Iris pigment epithelial cell (primary cell): ENCODE results near the gene TSC2.
"Not testable (repeated sequence)": the region's sequence is repeated elsewhere in the genome, so short reads cannot be mapped to it uniquely, and the experiment has no call there.

Experiments used
- DNase-seq: peaks from one replicate; pipeline ENCODE4 v3.0.0-alpha.2; 2011; ENCODE audit warnings: low read depth

TSC2 gene

DNA sequence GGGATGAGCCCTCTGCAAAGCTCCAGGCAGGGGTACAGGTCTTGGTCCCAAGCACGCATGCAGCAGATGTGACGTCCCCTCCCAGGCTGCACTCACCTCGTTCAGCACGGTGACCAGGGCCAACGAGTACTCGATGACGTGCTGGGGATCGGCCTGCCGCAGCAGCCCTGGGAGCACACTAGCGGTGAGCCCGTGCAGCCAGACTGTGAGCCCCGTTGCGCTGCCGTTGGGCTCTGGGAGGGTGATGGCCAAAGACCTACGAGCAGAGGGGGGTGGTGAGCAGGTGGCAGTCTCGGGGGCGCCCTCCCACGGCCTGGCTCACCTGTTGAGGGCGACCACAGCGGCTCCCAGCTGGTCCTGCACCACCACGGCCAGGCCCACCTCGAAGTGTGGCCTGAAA lies 58.0 kb downstream of the TSC2 start:
- not testable (repeated sequence) for DNase-seq

DNA sequence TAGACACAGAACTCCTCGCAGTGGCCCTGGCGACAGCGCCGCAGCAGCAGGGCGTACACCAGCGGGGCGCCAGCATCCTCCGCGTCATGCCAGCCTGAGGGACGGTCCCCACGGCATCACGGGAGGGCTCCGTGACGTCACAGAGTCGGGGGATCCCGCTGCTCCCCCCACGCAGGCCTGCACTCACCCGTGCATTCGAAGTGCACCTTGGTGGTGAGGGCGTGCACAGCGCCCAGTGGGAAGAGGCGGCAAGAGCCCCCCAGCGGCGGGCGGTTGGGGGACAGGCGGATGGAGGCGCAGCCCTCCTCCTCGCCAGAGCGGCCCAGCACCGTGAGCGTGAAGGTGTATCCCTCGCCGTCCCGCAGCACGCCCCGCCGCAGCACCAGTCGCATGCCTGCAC lies 58.4 kb downstream of the TSC2 start:
- not testable (repeated sequence) for DNase-seq

- DNase-seq: peak; percentile 81
These were observed 59.5 kb downstream of the TSC2 start for GRCh38 chr16:2107121-2107790.

DNA sequence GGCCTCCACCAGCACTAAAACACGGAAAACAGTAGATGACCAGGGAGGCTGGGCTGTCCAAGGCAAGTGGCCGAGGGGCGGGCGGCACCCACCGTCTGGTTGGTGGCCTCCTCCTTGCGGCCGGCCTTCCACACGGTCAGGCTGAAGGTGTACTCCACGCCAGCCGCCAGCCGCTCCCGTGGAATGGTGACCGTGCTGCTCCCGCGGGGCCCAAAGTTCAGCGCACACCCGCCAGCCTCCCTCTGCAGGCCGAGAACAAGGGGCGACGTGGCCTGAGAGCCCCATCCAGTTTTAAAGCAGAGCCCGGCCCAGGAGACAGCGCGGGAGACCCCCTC lies 60.0 kb downstream of the TSC2 start:
- not testable (repeated sequence) for DNase-seq

- DNase-seq: not testable (repeated sequence)
These were observed 60.9 kb downstream of the TSC2 start for GRCh38 chr16:2108446-2109270.

GRCh38 chr16:2109271-2109580 lies 61.4 kb downstream of the TSC2 start:
- not testable (repeated sequence) for DNase-seq

DNA sequence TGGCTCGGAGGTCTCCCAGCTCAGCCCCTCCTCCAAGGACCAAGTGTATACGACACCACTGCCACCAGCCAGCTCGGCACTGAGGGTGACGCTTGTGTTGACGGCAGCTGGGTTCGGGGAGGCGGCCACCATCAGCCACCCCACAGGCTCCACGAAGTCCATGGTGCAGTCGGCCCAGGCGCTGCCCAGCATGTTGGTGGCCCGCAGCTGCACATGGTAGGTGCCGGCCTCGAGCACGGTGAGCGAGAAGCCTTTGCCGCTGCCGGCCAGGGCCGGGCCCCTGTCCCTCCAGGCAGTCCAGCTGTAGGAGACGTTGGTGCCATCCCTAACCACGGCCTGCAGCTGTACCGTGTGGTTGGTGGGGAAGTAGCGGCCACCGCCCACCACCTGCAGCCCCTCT lies 62.1 kb downstream of the TSC2 start:
- DNase-seq: not testable (repeated sequence)

- DNase-seq: not testable (repeated sequence)
These were observed 62.7 kb downstream of the TSC2 start for GRCh38 chr16:2110332-2111008.

DNA sequence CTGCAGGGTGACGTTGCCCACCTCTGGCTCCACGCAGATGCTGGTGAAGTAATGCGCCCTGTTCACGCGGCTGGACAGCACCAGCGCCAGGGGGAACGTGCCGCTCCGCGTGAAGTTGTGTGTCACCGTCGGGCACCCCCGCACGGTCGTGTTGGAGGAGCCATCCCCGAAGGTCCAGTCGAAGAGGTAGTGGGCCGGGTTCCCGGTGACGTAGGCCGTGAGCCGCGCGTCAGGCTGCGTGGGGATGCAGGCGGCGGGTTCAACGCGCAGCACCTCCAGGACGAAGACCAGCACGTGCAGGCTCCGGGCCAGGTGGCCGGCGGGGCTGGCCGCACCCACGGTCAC lies 63.2 kb downstream of the TSC2 start:
- not testable (repeated sequence) for DNase-seq

DNA sequence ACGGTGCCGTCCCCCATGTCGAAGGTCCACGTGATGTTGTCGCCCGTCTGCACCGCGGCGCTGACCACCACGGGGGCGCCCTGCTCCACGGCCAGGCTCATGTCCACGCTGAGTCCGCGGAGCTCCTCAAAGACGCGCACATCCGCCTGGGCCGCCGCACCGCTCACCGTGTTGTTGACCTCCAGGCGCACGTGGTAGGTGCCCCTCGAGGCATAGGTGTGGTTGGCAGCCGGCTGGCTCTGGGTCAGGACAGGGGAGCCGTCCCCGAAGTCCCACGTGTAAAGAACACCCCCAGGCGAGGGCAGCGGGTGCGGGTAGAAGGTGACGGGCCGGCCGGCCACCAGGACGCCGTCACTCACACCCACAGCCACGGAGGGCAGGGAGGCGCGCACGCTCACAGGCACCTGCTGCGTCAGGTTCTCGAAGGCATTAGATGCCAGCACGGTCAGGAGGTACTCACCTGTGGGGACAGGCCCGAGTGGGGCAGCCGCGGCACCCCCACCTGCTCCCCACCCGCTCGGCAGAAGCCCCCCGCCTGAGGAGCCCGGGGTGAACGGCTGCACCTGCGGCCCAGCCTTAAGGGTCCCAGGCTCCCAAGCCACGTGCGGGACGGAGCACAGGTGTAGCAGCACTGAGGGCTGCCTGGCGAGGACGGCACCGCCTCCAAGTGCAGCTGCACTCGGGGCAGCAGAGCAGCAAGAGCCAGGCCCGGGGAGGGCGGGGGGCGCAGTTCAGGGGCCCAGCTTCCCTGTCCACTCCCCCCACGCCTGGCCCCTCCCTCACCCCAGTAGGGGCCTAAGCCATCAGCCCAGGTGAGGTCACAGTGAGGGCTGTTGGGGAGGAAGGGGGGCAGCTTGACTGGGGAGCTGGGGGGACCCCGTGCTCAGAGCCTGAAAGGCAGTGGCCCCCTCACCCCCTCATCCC lies 63.9 kb downstream of the TSC2 start:
- not testable (repeated sequence) for DNase-seq

DNA sequence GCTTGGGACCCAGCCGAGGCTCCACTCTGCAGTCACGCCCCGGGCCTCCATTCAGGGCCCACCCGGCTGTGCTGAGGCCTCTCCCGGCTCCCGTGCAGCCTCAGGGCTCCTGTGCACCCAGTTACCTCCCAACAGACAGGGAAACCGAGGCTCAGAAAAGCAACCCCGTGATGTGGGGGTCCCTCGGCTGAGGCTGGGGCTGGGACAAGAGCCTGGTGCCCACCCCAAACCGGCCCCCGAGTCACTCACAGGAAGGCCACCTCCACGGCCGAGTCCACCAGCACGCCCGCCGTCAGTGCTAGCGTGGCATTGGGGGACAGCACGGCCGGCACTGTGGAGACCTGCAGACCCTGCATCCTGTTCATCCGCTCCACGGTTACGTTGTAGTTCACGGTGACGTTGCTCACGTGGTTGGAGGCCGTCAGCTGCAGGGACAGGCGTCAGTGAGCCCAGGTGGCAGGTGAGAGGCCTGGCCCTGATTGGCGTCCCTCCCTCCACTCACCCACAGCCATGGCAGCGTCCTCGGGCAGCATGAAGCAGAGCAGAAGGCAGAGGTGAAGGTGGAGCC lies 64.8 kb downstream of the TSC2 start:
- DNase-seq: not testable (repeated sequence)

GRCh38 chr16:2114225-2114624 lies 66.4 kb downstream of the TSC2 start:
- DNase-seq: not testable (repeated sequence)

DNA sequence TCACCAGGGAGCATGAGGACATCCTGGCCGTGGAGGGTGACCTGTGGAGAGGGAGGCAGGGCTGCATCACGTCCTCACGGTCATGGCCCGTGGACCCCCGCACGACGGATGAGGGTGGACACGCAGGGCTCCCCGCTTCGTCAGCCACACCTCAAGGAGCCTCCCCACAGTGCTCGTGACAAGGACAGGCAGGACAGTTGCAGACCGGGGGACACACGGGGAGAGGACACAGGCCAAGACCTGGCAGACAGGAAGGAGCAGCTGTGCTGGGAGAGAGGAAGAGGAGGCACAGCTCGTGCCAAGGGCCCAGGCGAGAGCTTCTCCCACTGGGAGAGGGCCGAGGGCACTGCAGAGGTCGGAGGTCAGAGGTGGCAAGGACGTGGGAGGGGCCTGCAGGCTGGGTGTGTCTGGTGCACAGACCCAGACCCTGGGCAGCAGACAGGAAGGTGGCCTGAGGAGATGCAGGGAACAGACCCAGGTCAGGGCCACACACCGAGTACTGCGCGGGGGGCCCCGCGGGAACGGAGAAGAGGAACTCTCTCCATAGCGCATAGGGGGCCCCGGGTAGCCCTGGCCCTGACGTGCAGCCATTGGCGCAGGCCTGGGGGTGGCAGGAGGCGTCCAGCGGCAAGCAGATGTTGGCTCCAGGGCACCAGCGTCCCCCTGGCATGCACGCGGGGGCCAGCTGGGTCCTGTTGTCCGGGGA lies 67.3 kb downstream of the TSC2 start:
- DNase-seq: not testable (repeated sequence)

GRCh38 chr16:2115591-2115973 lies 67.8 kb downstream of the TSC2 start:
- no peak for DNase-seq

DNA sequence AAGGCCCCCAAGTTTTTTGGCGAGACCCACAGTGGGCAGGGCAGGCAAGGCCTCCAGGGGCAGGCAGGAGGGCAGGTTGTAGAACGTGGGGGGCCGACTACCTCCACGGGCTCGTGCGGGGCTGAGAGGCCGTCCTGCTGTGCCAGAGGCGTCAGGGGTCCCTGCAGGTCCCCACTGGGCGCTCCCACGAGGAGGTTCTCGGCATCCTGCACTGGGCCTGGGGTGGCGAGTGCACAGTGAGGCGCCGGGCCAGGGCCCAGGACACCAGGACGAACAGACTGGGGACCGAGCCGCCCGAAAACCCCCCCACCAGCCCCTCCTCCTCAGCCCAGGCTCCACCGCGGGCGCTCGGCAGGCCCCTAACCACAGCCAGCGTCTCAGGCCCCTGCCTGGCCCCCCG lies 68.6 kb downstream of the TSC2 start:
- DNase-seq: not testable (repeated sequence)

DNA sequence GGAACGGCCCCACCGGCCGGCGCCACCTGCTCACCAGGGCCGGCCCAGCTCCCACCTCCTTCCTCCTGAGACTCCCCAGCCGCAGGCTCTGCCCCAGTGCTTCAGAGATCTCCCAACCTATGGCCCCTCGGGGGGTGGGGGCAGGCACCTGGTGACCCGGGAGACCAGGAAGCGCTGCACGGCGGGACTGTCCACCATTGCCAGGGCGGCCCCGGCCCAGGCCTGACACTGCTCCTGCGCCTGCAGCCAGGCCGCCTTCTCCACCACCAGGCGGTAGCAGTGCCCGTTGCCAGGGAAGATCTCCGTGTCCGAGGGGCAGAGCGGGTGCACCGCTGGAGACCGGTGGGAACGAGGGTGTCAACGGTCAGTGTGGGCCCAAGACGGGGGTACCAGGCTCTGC lies 69.6 kb downstream of the TSC2 start:
- not testable (repeated sequence) for DNase-seq

GRCh38 chr16:2117960-2118722 lies 70.4 kb downstream of the TSC2 start:
- not testable (repeated sequence) for DNase-seq

DNA sequence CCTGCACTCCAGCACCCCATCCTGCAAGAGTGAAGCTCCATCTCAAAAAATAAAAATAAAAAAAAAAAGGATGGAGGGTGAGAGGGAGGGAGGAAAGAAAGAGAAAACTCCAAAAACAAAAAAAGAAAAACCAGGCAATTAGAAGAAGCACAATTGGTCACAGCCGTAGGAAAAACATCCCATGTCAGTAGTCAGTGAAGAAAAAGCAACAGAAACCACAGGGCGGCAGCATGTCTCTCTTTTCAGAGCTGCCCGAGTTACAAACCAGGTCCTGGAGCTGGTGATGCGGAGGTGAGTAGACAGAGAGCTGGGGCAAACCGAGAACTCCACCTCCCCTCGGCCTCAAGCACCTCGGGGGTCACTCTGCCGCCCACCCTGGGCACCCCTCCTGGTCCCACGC lies 73.5 kb downstream of the TSC2 start:
- DNase-seq: peak; percentile 43

- no peak for DNase-seq
These were observed 74.1 kb downstream of the TSC2 start for GRCh38 chr16:2121853-2122252.

DNA sequence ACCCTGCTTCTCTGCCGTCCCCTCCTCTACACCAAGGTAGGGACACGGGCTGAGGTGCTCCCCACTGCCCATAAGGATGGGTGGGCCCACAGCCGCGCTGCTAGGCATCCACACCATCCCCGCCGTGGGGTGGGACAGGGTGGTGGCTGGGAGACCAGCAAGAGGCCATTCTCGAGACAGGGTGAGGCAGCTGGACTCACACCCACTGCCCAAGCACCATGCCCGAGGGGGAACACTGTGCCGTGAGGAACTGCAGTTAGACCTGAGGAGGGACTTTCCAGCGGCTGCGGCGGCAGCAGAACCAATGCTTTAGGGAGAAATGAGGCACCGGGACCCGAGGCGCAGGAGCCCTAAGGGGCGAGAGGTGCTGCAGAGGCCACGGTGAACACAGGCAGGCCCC lies 74.6 kb downstream of the TSC2 start:
- no peak for DNase-seq
